Measurements from ENCODE around the gene SMIM10L2A.
"Not testable (repeated sequence)": the region's sequence is repeated elsewhere in the genome, so short reads cannot be mapped to it uniquely, and the experiment has no call there.

Gene SMIM10L2A

DNA sequence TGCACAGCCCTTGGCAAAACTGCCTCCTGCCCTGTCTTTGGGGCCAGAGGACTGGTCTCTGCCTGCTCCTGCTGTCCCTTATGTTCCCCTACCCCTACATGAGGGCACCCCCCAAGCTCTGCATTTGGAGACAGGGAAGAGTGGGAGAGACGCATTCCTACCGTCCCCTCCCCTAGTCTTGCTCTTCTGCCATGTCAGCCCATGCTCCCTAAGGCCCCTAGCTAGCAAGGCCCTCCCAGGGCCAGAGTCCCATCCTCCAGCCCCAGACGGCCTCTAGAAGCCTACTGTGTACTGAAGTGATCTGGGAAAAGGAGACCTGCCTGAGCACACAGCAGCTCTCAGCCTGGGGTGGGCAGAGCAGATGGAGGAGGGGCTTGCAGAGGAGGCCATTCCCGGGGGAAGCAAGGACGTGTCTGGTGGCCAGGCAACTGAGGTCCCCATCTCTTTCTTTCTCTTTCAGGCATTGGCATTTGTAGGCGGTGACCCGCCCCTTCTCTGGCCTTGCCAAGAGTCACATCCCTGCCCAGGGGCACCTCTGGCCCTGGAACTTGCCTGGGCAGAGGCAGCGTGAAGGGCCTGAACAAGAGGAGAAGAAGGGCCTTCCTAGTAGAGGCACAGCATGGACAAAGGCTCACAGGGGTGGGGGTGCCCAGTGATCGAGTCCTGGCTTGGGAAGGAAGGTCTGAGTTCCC lies 1.6 kb downstream of the SMIM10L2A start:
- not testable (repeated sequence) for DNase-seq

DNA sequence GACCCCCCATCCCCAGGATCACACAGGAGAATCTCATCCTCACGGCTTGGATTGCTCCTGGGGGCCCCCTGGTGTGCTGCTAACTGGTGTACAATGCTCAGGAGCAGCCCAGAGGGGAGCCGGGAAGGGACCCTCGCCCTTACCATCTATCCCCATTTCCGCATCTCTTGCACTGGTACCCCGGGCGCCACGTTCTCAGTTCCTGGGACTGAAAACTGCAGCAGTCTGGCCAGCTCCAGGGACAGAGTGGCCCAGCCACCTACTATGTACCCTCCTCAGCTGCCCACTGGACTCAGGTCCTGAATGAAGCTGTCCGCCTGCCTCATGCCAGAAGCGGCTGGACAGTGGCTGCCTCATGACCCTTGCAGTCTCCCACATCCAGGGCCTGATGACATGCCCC lies 2.7 kb downstream of the SMIM10L2A start:
- no peak for DNase-seq

DNA sequence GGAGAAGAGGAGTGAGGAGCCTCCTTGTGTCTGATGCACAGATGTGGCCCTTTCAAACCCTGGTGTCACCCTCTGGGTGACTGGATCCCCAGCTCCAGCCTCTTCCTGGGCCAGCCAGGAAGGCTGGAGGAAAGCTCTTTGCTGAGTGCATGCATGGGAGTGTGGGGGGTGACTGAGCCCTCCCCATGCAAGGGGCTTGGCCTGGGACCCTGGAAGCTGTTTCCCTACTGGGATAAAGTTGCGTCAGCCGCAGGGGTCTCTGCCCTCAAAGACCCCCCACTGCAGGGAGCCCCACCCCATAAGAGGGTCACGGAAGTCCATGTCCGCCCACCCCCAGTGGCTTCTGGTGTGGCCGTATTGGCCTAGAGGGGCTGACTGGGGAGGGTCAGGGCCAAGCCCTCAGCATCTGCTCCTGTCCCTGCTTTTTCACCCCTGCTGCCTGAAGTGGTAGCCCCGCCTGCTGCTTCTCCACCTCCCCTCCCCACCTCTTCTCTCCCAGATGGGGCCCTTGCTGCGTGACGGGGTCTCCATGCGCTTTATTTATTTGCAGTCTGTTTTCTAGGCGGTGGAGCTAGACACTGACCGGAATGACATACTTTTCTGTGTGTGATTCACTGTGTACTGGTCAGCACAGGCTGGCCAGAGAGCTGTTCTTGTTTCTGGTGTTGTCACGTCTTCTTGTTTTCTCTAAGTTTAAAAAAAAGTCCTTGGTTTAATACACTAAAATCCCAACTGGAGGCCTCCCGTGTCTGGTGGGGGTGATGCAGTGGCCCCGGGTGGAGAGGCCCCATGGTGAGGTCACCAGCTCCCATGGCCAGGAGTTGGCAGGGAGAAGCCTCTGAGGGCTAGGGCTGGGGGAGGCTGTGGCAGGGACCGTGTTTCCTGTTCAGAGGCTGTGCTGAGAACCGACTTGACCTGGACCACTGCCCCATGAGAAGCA lies 3.6 kb downstream of the SMIM10L2A start:
- no peak for DNase-seq

DNA sequence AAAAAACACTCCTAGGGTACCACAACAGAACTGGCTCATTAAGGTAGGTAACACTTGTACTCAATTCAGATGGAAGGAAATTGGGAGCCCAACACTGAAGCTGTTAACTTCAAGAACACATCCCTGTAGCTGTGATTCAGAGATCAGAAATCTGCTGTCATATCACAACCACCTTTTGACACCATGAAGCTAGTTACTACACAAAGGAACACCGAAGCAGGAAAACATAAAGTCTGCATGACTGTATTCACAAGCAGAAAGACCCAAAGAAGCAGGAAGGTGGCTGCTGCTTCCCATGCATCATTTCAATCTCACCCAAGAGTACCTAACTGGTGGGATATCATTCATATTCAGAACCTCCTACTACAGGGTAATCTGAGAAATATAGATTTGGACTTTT lies 7.7 kb downstream of the SMIM10L2A start:
- peak; percentile 13 for DNase-seq

DNA sequence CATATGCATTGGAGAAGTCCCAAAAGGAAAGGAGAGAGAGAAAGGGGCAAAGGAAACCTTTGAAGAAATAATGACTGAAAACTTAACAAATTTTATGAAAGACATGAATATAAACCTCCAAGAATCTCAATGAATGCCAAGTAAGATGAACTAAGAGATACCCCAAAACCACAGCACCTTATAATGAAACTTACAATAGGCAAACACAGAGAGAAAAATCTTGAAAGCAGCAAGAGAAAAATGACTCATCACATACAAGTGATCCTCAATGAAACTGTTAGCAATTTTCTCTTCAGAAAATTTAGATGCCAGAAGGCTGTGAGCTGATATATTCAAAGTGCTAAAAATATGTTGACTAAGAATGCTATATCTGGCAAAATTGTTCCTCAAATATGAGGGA lies 10.1 kb downstream of the SMIM10L2A start:
- peak; percentile 55 for DNase-seq

DNA sequence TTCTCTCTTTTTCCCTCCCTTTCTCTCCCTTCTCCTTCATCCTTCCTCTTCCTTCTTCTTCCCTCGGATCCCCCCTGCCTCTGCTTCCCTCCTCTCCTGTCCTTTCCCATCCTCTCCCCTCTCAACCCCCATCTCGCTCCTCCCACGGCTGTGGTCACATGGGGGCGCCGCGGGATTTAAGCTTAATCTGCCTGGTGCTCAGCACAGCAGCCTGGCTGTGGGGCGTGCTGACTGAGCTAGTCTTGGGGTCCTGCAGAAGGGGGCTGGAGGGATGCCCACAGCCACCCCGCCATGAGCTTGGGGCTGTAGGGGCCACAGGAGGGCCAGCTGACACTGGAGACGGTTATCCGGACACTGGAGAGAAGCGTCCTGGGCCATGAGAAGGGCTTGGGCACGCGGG lies 10.7 kb downstream of the SMIM10L2A start:
- no peak for DNase-seq

DNA sequence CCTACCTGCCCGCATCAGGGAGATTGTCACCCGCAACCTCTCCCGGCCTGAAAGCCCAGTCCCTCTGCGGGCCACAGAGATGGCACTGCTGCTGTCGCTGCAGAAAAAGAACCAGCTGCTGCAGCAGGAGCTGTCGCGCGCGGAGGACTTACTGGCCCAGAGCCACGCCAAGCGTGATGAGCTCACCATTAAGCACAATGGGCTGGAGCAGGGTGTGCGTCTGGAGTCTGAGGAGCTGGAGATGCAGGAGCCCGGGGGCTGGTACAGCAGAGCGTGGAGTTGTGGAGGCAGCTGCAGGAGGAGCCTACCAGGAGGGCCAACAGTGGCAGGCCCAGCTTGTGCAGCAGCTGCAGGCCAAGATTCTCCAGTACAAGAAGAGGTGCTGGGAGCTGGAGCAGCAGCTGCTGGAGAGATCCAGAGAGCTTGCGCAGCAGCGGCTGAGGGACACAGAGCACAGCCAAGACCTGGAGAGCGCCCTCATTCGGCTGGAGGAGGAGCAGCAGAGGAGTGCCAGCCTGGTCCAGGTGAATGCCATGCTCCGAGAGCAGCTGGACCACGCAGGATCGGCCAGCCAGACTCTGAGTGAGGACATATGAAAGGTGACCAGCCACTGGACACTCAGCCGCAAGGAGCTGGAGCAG lies 11.3 kb downstream of the SMIM10L2A start:
- DNase-seq = no peak

DNA sequence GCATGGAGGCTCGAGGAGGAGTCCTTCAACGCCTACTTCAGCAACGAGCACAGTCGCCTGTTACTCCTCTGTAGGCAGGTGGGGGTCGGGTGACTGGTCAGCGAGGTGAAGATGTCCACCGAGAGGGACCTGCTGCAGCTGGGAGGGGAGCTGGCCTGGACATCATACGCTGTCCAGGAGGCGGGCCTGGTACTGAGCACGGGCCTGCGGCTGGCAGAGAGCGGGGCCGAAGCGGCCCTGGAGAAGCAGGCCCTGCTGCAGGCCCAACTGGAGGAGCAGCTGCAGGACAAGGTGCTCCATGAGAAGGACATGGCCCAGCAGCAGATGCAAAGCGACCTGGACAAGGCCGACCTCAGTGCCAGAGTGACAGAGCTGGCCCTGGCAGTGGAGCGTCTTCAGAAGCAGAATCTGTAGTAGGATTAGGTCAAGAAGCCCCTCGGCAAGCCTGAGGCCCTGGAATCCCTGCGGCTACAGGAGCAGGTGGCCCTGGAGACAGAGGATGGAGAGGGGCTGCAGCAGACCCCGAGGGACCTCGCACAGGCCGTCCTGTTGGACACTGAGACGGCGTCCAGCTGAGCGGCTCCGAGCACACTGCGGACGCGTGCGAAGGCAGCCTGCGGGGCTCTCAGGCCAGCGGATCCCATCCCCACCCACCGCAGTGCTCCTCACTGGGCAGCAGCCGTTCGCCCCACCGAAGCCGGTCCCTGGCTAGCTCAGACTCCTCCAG lies 11.9 kb downstream of the SMIM10L2A start:
- no peak for DNase-seq

DNA sequence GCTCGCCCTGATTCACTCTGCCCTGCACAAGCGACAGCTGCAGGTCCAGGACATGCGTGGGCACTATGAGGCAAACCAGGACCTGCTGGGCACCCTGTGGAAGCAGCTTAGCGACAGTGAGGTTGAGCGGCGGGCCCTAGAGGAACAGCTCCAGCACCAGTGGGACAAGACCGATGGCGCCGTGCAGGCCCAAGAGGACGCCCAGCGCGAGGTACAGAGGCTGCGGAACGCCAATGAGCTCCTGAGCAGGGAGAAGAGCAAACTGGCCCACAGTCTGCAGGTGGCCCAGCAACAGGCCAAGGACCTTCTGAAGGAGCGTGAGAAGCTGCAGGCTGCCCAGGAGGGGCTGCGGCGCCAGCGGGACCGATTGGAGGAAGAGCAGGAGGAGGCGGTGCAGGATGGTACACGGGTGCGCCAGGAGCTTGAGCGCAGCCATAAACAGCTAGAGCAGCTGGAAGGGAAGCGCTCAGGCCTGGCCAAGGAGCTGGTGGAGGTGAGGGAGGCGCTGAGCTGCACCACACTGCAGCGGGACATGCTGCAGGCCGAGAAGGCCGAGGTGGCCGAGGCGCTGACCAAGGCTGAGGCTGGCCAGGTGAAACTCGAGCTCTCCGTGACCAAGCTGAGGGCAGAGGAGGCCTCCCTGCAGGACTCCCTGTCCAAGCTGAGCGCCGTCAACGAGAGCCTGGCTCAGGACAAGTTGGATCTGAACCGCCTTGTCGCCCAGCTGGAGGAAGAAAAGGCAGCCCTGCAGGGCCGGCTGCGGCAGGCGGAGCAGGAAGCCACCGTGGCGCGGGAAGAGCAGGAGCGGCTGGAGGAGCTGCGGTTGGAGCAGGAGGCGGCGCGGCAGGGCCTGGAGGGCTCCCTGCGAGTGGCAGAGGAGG lies 12.8 kb downstream of the SMIM10L2A start:
- no peak for DNase-seq

DNA sequence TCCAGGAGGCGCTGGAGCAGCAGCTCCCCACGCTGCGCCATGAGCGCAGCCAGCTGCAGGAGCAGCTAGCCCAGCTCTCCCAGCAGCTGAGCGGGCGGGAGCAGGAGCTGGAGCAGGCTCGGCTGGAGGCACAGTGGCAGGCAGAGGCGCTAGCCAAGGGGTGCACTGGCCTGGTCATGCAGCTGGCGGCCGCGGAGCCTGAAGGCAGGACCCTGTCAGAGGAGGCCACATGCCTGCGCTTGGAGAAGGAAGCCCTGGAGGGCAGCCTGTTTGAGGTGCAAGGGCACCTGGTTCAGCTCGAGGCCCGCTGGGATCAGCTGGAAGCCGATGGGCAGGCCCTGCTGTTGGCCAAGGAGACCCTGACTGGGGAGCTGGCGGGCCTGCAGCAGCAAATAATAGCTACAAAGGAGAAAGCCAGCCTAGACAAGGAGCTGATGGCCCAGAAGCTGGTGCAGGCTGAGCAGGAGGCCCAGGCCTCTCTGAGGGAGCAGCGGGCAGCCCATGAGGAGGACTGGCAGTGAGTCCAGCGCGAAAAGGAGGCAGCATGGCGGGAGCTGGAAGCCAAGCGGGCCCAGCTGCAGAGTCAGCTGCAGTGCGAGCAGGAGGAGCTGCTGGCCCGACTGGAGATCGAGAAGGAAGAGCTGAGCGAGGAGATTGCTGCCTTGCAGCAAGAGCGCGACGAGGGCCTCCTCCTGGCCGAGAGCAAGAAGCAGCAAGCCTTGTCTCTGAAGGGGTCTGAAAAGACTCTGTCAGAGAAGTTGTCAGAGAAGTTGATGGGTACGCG lies 13.6 kb downstream of the SMIM10L2A start:
- no peak for DNase-seq

DNA sequence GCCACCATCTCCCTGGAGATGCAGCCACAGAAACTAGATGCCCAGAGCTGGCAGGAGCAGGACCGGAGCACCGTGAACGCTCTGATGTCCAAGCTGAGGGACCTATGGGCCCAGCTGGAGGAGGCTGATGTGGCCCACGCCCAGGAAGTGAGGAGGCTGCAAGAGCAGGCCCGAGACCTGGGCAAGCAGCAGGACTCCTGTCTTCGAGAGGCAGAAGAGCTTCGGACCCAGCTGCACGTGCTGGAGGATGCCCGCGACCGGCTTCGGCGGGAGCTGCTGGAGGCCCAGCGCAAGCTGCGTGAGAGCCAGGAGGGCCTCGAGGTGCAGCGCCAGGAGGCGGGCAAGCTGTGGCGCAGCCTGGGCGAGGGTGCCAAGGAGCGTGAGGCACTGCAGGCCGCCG lies 14.2 kb downstream of the SMIM10L2A start:
- no peak for DNase-seq

DNA sequence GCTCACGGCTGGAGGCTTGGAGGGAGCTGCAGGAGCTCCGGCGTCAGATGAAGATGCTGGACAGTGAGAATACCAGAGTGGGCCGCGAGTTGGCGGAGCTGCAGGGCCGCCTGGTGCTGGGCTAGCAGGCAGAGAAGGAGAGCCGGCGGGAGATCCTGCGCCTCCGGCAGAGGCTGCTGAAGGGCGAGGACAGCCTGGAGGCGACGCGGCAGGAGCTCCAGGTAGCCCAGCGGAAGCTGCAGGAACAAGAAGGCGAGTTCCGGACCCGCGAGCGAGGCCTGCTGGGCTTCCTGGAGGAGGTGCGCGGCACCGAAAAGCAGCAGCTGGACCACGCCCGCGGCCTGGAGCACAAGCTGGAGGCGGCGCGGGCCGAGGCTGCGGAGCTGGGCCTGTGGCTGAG lies 14.7 kb downstream of the SMIM10L2A start:
- DNase-seq = no peak

DNA sequence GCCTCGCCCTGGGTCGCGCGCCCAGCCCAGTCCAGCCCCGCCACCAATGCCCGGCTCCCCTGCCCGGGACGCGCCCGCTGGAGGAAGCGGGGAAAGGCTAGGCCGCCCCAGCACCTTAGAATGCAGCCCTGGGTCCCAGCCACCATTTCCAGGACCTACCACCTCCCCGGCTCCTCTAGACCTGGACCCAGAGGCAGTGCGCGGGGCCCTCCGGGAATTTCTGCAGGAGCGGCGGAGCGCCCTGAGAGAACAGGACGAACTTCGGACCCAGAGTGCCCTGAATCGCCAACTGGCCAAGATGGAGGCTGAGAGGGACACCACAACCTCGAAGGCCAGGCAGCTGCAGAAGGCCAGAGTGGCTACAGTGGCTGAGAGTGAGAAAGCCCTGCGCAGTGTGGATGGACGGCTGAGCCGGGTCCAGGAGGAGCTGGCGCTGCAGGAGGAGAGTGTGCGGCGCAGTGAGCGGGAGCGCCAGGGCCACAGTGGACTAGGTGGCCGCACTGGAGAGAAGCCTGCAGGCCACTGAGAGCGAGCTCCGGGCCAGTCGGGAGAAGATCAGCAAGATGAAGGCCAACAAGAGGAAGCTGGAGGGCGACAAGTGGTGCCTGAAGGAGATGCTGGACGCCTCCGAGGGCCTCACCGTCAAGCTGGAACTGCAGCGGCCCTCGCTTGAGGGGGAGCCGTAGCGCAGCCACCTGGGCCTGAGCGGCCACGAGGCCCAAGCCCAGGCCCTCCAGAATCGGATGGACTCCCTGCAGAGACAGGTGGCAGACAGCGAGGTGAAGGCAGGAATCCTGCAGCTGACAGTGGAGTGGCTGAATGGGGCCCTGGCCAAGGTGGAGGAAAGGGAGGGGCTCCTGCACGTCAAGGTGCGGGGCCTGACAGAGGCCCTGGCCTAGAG lies 15.5 kb downstream of the SMIM10L2A start:
- DNase-seq = no peak

DNA sequence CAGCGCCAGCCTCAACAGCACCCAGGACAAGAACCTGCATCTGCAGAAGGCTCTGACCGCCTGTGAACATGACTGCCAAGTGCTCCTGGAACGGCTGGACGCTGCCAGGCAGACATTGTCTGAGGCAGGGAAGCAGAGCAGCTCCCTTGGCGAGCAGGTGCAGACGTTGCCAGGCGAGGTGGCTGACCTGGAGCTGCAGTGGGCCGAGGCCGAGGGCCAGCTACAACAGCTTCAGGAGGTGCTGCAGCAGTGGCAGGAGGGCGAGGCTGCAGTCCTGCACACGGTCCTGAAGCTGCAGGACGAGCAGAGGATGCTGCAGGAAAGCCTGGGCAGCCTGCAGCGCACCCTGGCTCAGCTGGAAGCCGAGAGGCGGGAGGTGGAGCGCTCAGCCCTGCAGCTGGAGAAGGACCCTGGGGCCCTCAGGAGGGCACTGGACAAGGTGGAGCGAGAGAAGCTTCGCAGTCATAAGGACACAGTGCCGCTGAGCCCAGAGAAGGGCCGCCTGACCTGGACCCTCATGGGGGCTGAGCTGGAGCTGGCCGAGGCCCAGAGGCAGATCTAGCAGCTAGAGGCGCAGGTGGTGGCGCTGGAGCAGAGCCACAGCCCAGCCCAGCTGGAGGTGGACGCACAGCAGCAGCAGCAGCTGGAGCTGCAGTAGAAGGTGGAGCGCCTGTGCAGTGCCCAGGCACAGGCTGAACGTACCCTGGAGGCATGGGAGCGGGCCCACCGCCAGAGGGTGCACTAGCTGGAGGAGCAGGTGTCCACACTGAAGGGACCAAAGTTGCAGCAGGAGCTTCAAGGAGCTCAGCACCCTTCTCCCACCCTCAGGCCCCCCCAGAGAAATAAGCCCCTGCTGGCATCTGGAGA lies 16.4 kb downstream of the SMIM10L2A start:
- peak; percentile 8 for DNase-seq

DNA sequence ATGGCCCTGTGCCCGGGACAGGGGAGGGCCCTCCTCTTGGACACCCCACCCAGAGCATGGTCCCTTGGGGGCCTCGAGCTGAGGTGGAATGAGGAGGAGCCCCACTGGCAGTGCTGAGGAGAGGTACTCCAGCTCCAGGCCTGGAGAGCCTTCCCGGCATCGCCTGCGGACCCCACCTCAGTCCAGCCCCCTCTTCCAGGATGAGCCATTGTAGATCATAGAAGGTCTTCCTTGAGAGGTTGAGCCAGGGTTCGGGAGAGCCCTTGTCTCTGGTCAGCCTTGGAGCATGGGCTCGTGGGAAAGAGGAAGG lies 16.9 kb downstream of the SMIM10L2A start:
- no peak for DNase-seq

DNA sequence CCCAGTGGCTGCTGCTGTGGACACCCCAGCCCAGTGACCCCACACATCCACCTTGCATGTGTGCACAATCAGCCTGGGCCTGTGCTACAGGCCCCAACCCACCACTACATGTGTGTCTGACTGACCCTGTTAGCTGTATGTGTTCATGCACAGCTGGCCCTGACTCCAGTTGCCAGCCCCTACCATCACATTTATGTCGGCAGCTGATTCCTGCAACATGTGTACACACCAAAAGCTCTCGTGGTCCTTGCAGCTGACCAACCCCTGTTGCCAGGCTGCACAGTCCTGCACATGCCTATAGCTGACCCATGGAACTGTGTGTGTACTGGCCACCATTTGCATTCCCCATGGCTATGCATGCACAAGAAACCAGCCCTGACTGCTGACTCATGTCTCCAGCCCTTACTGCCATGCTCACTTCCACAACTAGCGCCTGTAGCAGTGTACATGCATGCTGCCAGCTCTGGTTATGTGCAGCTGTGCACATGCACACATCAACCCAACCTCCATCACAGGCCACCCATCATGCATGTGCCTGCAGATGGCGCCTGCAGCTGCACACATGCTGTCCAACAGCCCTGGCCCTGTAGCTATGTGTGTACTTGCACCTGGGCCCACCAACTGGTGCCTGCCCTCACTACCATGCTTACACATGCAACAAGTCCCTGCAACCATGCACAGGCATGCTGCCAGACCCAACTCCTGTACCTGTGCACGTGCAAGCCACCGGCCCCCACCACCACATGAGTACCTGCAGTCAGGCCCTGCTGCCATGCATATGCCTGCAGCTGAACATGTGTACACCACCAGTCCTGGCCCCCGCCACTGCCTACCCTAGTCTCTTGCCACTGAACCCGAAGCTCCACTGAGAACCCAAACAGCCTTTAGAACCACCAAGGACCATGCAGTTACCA lies 28.1 kb downstream of the SMIM10L2A start:
- no peak for DNase-seq

DNA sequence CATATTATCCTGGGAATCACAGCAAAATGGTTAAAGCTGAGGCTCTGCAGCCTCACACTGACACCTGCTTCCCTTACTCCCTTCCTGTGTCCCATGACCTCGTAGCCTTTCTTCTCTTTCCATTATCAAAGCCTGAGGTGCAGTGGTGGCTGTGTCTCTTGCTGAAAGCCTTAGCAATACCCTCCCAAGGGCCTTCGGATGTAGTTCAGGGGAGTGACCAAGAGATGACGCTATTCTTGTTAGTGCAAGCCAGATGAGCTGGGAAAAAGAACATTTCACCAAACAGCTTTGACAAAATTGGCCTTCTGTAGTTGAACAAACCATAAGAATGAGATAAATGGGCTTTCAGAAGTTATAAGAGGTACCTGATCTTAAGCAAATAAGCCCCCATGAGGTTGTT lies 31.6 kb downstream of the SMIM10L2A start:
- no peak for DNase-seq

DNA sequence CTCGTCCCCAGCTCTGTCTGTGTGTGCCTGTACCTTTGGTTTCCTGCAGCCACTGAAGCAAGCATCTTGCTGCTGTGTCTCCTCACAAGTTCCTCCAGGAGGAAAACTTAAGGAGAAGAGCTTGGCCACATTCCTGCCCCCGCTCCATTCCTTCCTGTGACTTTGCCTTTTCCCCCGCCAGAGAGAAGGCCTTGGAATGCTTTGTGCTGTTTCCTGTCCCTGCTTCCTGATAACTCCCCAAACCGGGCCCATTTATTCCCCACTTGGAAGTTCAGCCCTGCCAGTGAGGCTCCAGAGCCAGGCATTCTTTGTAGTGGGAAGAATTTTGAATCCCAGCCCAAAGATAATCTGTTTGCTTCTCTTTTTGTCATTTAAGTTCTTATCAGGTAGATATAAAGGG lies 33.1 kb downstream of the SMIM10L2A start:
- no peak for DNase-seq

Data from activated CD4-positive, alpha-beta T cell treated with anti-CD3 and anti-CD28 coated beads, Interleukin-2, Interleukin-6, amounts not matched to agents 100 ng/mL and 50 ng/mL, durations not matched to agents 16 hours and 8 hours (primary cell).